Caco-2 (cell line): Measurements from ENCODE around the gene REEP1. TPM values are rescaled to one million over a fixed set of nuclear protein-coding genes. Genes with fewer than 3 reads are reported as not detected.

Source experiments
- BruUV-seq: library from RNA; stranded (reverse); fragments of 400-500 nt; replicated peaks from 2 replicates; lab custom pipeline; 2021; lab: Mats Ljungman, UMichigan
- CTCF ChIA-PET: fragments of 300-600 bp; sonication (Branson Sonifier 250); formaldehyde crosslinking; loops from one replicate; lab custom pipeline; 2022; ENCODE audit warnings: antibody characterized with exemption; lab: Charles Lee
- POLR2A ChIA-PET: fragments of 300-600 bp; sonication (Branson Sonifier 250); formaldehyde crosslinking; loops from one replicate; lab custom pipeline; 2022; ENCODE audit warnings: antibody characterized with exemption; lab: Charles Lee
- DNase-seq, 2 experiments: peaks; one replicate each; pipeline versions ENCODE4 v3.0.0 to v3.0.0-alpha.2; 2020 to 2022
- H3K27me3 ChIP-seq: replicated peaks from 2 replicates; pipeline ENCODE4 v1.6.0; 2011; ENCODE audit warnings: low read length; ENCODE audit not compliant: control insufficient read depth, insufficient read depth
- H3K36me3 ChIP-seq: 2 replicates; pipeline ENCODE4 v1.5.1; 2011; ENCODE audit warnings: low read length; ENCODE audit not compliant: control insufficient read depth, insufficient read depth
- H3K4me1 ChIP-seq: fragments of 250-450 bp; sonication (Bioruptor Pico); 2 replicates; pipeline ENCODE4 v1.5.1; 2020; ENCODE audit warnings: mild to moderate bottlenecking
- H3K4me3 ChIP-seq: 2 replicates; pipeline ENCODE4 v1.5.1; 2011; ENCODE audit warnings: low read depth, mild to moderate bottlenecking, control low read depth, low read length
- H3K9me3 ChIP-seq: fragments of 250-450 bp; sonication (Bioruptor Pico); 2 replicates; pipeline ENCODE4 v1.5.1; 2020; ENCODE audit warnings: mild to moderate bottlenecking, moderate library complexity
- H3K27ac Mint-ChIP-seq: one replicate; pipeline ENCODE4 v1.8.0; 2022; ENCODE audit warnings: mixed read lengths; ENCODE audit not compliant: unreplicated experiment
- H3K27me3 Mint-ChIP-seq: one replicate; pipeline ENCODE4 v1.8.0; 2022; ENCODE audit warnings: mixed read lengths; ENCODE audit not compliant: insufficient read depth, unreplicated experiment
- H3K36me3 Mint-ChIP-seq: one replicate; pipeline ENCODE4 v1.8.0; 2022; ENCODE audit warnings: mild to moderate bottlenecking, mixed read lengths; ENCODE audit not compliant: insufficient read depth, unreplicated experiment
- H3K4me1 Mint-ChIP-seq: one replicate; pipeline ENCODE4 v1.8.0; 2022; ENCODE audit warnings: low read depth, mixed read lengths; ENCODE audit not compliant: unreplicated experiment
- H3K4me3 Mint-ChIP-seq: one replicate; pipeline ENCODE4 v1.8.0; 2022; ENCODE audit warnings: mild to moderate bottlenecking, moderate library complexity, mixed read lengths; ENCODE audit not compliant: unreplicated experiment
- H3K9me3 Mint-ChIP-seq: one replicate; pipeline ENCODE4 v1.8.0; 2022; ENCODE audit warnings: mixed read lengths; ENCODE audit not compliant: unreplicated experiment
- CTCF ChIP-seq, 2 experiments: fragments of 200-600 bp in 1 of 2; IDR thresholded peaks; 1 replicate in 1 of 2; 2 replicates in 1 of 2; pipeline versions ENCODE4 v1.5.1 to v1.8.0; 2011 to 2022; ENCODE audit warnings: antibody characterized with exemption in 1 of 2, control low read depth in 1 of 2, inconsistent platforms in 1 of 2, low read depth in 1 of 2, low read length in 1 of 2, mild to moderate bottlenecking in 1 of 2, moderate library complexity in 1 of 2; ENCODE audit not compliant: insufficient read depth in 1 of 2, severe bottlenecking in 1 of 2, unreplicated experiment in 1 of 2
- intact Hi-C: fragments of 100-400 bp; cut with micrococcal nuclease; formaldehyde crosslinking; loops from one replicate; pipeline ENCODE4 v1.10.0; 2022; ENCODE audit not compliant: unreplicated experiment
- total RNA-seq: library from RNA; stranded (reverse); gene quantifications from 2 replicates; pipeline ENCODE4 v1.2.3, GENCODE V29; 2022

Gene REEP1
- total RNA-seq, 1 experiment from 2014 or later: 16.6 TPM

GRCh38 chr2:86315084-86315483 is 22.3 kb downstream of the REEP1 start:
- Histone ChIP-seq H3K36me3 (no peaks in the 10 kb centered on the region), H3K9me3 (no peaks in the 10 kb centered on the region), H3K4me3 (no peak overlapping the region), H3K4me1 (peaks cover 13% of the 10 kb centered on the region), H3K27me3 (no peaks in the 10 kb centered on the region)
- no TSS peak for BruUV-seq
- no peak for DNase-seq
- no peaks in the 10 kb centered on the region for H3K27me3 Mint-ChIP-seq
- TF ChIP-seq CTCF (IDR thresholded peaks at IDR 0.05; ENCODE audit: insufficient read depth in 1 of 2, low read depth in 1 of 2, low read length in 1 of 2, severe bottlenecking in 1 of 2, unreplicated experiment in 1 of 2): no peak
- intact Hi-C loops: no loop called here
- CTCF ChIA-PET: interaction anchor here (0.7 kb wide), 1 partner anchor 24 kb away, joined by 3 read pairs; no protein-coding TSS in a partner anchor
- H3K9me3 Mint-ChIP-seq: no peaks in the 10 kb centered on the region
- H3K4me3 Mint-ChIP-seq: no peak overlapping the region
- no peaks in the 10 kb centered on the region for H3K36me3 Mint-ChIP-seq
- peaks cover 16% of the 10 kb centered on the region for H3K4me1 Mint-ChIP-seq
- no peak overlapping the region for H3K27ac Mint-ChIP-seq
- POLR2A ChIA-PET: no interaction called here

GRCh38 chr2:86314125-86314524 is 23.3 kb downstream of the REEP1 start:
- H3K4me1 ChIP-seq: peaks cover 4% of the 10 kb centered on the region
- no peaks in the 10 kb centered on the region for H3K36me3 Mint-ChIP-seq
- no peaks in the 10 kb centered on the region for H3K27me3 Mint-ChIP-seq
- ChIA-PET POLR2A (no interaction called here), CTCF (no interaction called here)
- no peaks in the 10 kb centered on the region for H3K9me3 ChIP-seq
- TF ChIP-seq CTCF (IDR thresholded peaks at IDR 0.05; ENCODE audit: insufficient read depth in 1 of 2, low read depth in 1 of 2, low read length in 1 of 2, severe bottlenecking in 1 of 2, unreplicated experiment in 1 of 2): no peak
- BruUV-seq: no TSS peak
- no peaks in the 10 kb centered on the region for H3K9me3 Mint-ChIP-seq
- DNase-seq: no peak
- H3K4me3 Mint-ChIP-seq: no peak overlapping the region
- peaks cover 7% of the 10 kb centered on the region for H3K4me1 Mint-ChIP-seq
- no peak overlapping the region for H3K4me3 ChIP-seq
- H3K36me3 ChIP-seq: no peaks in the 10 kb centered on the region
- intact Hi-C loops: no loop called here
- no peaks in the 10 kb centered on the region for H3K27me3 ChIP-seq
- no peak overlapping the region for H3K27ac Mint-ChIP-seq

- H3K9me3 Mint-ChIP-seq: no peaks in the 10 kb centered on the region
- no peak overlapping the region for H3K27ac Mint-ChIP-seq
- no peak overlapping the region for H3K4me3 Mint-ChIP-seq
- no peak for DNase-seq
- ChIA-PET CTCF (interaction anchor here (1.2 kb wide), 1 partner anchor 15 kb away, joined by 4 read pairs; no protein-coding TSS in a partner anchor), POLR2A (no interaction called here)
- no peaks in the 10 kb centered on the region for H3K27me3 Mint-ChIP-seq
- peaks cover 1% of the 10 kb centered on the region for H3K4me1 Mint-ChIP-seq
- BruUV-seq: no TSS peak
- Histone ChIP-seq H3K36me3 (no peaks in the 10 kb centered on the region), H3K9me3 (no peaks in the 10 kb centered on the region), H3K4me3 (no peak overlapping the region), H3K27me3 (no peaks in the 10 kb centered on the region), H3K4me1 (no peaks in the 10 kb centered on the region)
- H3K36me3 Mint-ChIP-seq: no peaks in the 10 kb centered on the region
- no peak for TF ChIP-seq CTCF (IDR thresholded peaks at IDR 0.05; ENCODE audit: insufficient read depth in 1 of 2, low read depth in 1 of 2, low read length in 1 of 2, severe bottlenecking in 1 of 2, unreplicated experiment in 1 of 2)
- intact Hi-C loops: no loop called here
These were observed 24.1 kb downstream of the REEP1 start for GRCh38 chr2:86313341-86313740.
